Inflammatory macrophage (primary cell): ENCODE measurements around the gene TNRC6C.
"Not testable (repeated sequence)": the region's sequence is repeated elsewhere in the genome, so short reads cannot be mapped to it uniquely, and the experiment has no call there.

Experiments used
- DNase-seq, 2 donors: peaks; one replicate each; pipeline ENCODE4 v3.0.0-alpha.2; 2020 to 2022

The TNRC6C gene

GRCh38 chr17:77963441-77963840 is 4.9 kb downstream of the TNRC6C start:
- DNase-seq, result no peak

GRCh38 chr17:77965352-77965751 is 6.8 kb downstream of the TNRC6C start:
- DNase-seq, result no peak

GRCh38 chr17:77966476-77966875 is 8.0 kb downstream of the TNRC6C start:
- DNase-seq, result no peak

- DNase-seq, result no peak
Measured at GRCh38 chr17:77968788-77969187, 10.3 kb downstream of the TNRC6C start.

GRCh38 chr17:77972271-77972670 is 13.8 kb downstream of the TNRC6C start:
- not testable (repeated sequence) for DNase-seq

GRCh38 chr17:77973953-77974352 is 15.4 kb downstream of the TNRC6C start:
- DNase-seq, result no peak

GRCh38 chr17:77974396-77974795 is 15.9 kb downstream of the TNRC6C start:
- DNase-seq, result no peak

GRCh38 chr17:77982430-77982829 is 23.9 kb downstream of the TNRC6C start:
- DNase-seq, result not testable (repeated sequence)

GRCh38 chr17:77990301-77990700 is 31.8 kb downstream of the TNRC6C start:
- DNase-seq, result no peak

GRCh38 chr17:77993735-77994134 is 35.2 kb downstream of the TNRC6C start:
- DNase-seq, result not testable (repeated sequence)

- no peak for DNase-seq
Measured at GRCh38 chr17:77995146-77995852, 36.8 kb downstream of the TNRC6C start.

GRCh38 chr17:77996256-77996655 is 37.8 kb downstream of the TNRC6C start:
- DNase-seq, result no peak

- peak; percentile 9 to 16 for DNase-seq
Measured at GRCh38 chr17:77999413-78000173, 41.1 kb downstream of the TNRC6C start.

GRCh38 chr17:78000341-78000740 is 41.8 kb downstream of the TNRC6C start:
- no peak for DNase-seq

- DNase-seq, result no peak
Measured at GRCh38 chr17:78001182-78001581, 42.7 kb downstream of the TNRC6C start.

GRCh38 chr17:78001612-78002011 is 43.1 kb downstream of the TNRC6C start:
- DNase-seq, result no peak

GRCh38 chr17:78002166-78002565 is 43.7 kb downstream of the TNRC6C start:
- no peak for DNase-seq

GRCh38 chr17:78005452-78006171 is 47.1 kb downstream of the TNRC6C start:
- no peak for DNase-seq

GRCh38 chr17:78006338-78006737 is 47.8 kb downstream of the TNRC6C start:
- DNase-seq, result no peak

GRCh38 chr17:78007647-78008046 is 49.1 kb downstream of the TNRC6C start:
- no peak for DNase-seq

- peak in 1 of 2 donors; percentile 5 for DNase-seq
Measured at GRCh38 chr17:78010759-78011158, 52.3 kb downstream of the TNRC6C start.

- DNase-seq, result no peak
Measured at GRCh38 chr17:78012428-78012827, 53.9 kb downstream of the TNRC6C start.

- peak; percentile 70 to 73 for DNase-seq
Measured at GRCh38 chr17:78013683-78014467, 55.4 kb downstream of the TNRC6C start.
